ENCODE results near the gene CYTH1.

GRCh38 chr17:78817123-78817522, 35.0 kb upstream of the CYTH1 start:
- no peak for TF ChIP-seq TAF1 (IDR thresholded peaks at IDR 0.05; ENCODE audit: low read depth)
- TF ChIP-seq CTCF (IDR thresholded peaks at IDR 0.05; ENCODE audit: poor library complexity, severe bottlenecking) = no peak
- TF ChIP-seq SMC3 (conservative IDR thresholded peaks at IDR 0.05; ENCODE audit: poor library complexity) = no peak
- TF ChIP-seq RAD21 (conservative IDR thresholded peaks at IDR 0.05) = no peak

All from neural cell (in vitro differentiated cells).